Stimulated activated CD4-positive, alpha-beta T cell treated with anti-CD3 and anti-CD28 coated beads, TNF-alpha, amount 100 ng/mL, for 48 hours (primary cell): Measurements from ENCODE around the gene HNRNPA0.

Source experiments
- DNase-seq, 3 donors: peaks; one replicate each; pipeline ENCODE4 v3.0.0-alpha.2; 2020; ENCODE audit warnings: low read depth in 3 of 3

HNRNPA0 gene

DNA sequence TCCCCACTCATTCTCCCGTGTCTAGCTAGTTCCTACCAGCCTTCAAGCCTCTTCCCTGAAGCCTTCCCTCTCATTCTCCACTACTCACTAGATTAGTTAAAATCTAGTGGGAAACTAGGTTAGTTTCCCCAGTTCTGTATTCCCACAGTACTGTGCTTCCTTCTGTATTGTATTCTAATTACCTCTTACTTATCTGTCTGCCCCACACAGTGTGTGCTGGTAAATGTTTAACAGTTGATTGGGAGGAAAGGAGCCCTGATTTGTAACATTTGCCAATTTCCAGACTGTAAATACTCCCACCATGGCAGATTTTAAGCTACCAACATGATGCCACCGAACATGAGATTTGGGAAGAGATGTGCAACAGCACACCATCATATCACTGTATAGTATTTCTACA is 26.5 kb downstream of the HNRNPA0 start:
- no peak for DNase-seq

GRCh38 chr5:137724251-137724650 is 29.9 kb downstream of the HNRNPA0 start:
- DNase-seq: no peak

- DNase-seq: no peak
Observed at GRCh38 chr5:137718611-137719010, 35.6 kb downstream of the HNRNPA0 start.

GRCh38 chr5:137716337-137716736 is 37.8 kb downstream of the HNRNPA0 start:
- no peak for DNase-seq

DNA sequence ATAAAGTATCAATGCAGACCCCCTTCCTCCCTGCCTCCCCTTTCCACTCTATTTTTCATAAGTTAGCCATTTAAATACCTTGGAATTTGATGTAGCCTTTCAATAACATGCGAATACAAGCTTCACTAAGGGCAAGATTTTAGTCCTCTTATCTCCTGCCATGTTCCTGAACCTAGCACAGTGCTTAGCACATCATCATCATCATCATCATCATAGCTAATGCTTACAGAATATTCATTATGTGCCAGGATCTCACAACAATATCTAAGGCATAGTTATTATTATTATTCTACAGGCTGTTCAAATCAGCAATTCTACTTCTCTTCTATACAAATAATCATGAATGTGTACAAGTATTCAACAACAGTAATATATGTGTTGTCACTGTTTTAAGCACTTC is 38.7 kb downstream of the HNRNPA0 start:
- no peak for DNase-seq

GRCh38 chr5:137714946-137715345 is 39.2 kb downstream of the HNRNPA0 start:
- DNase-seq: no peak

GRCh38 chr5:137714494-137714893 is 39.7 kb downstream of the HNRNPA0 start:
- no peak for DNase-seq

DNA sequence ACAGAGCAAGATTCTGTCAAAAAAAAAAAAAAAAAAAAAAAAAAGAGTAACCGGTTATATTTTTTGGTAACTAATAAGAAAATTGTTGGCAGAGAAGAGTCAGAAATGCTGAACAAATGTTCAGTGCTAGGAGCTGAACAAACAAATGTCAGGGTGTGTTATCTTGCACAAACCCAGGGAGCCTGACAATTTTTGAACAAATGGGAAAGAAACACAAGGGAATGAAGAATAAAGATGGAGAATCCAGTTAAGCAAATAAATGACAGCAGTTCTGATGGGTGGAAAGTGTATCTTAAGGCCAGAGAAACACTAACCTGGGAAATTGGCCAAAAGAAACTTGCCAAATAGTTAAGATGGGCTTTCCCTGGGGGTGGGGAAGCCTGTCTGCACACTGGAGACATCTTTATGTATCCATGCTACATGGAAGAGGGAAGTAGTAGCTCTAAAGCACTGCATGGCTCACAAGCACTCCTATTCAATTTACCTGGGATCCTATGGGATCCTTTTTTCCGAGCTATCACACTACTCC is 42.0 kb downstream of the HNRNPA0 start:
- no peak for DNase-seq

DNA sequence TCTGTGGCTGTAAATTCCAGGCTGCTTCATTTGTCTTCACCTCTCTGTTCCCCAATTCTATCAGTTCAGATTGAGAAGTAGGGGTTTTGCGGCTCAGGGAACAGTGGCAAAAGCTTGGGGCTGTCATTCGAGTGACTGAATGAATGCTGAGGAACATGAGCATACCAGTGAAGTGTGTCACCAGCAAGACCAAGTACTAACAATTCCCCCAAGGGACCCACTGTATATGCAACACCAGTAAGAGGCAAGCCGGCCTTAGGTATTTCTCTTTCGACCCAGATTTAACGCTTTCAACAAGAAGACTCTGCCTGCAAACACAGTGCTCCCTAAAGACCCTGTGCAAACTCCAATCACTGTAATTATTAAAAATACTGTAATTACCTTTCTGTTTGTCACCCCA is 44.1 kb downstream of the HNRNPA0 start:
- DNase-seq: no peak

DNA sequence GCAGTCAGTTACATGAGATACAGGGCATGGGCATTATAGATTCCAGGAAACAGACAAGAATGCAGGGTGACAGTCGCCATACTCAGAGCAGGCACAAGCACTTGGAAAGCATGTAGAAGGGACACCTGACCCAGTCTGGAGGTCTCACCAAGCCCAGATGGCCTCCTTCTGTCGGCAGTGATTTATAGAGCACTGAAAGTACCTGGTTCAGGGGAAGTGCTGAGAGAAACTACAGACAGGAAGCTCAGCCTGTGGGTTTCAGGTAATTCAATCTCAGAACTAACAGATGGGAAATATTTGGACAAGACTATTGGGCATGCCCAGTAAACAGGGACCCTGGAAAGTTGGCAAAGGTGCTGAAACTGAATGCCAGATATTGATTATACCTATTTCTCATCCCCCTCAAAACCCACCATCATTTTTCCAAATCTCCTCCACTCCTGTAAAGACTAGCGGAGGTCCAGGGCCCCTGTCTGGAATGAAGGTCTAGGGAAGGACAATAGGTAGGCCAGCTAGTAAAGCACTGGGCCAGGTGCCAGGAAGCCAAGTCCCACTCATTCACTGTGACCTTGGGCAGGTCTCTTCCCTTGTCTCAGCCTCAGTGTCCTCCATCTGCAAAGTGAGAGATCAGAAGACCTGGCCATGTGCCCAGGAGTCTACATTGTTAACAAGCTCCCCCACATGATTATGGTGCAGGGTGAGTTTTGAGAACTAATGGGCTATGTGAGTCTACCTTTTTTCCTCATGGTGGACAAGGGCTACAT is 45.2 kb downstream of the HNRNPA0 start:
- DNase-seq: no peak

DNA sequence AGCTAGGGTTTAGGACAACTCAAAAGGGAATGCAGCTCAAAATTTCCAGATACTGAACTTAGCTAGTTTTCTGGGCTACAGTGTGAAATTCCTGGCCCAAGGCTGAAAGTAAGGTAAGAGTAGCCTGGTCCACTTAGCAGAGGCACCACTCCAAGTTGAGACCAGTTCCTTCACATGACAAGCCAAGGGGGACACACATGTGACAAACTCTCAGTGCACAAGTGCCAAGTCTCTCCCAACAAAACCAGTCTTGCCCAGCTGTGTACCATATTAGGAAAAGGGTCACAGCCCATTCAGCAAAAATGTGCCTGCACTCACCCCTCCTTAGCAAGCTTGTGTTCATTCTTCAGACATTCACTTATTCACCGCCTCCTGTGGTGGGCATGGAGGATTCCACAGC is 46.1 kb downstream of the HNRNPA0 start:
- no peak for DNase-seq

GRCh38 chr5:137706841-137707240 is 47.3 kb downstream of the HNRNPA0 start:
- DNase-seq: no peak

GRCh38 chr5:137705106-137705505 is 49.1 kb downstream of the HNRNPA0 start:
- no peak for DNase-seq

DNA sequence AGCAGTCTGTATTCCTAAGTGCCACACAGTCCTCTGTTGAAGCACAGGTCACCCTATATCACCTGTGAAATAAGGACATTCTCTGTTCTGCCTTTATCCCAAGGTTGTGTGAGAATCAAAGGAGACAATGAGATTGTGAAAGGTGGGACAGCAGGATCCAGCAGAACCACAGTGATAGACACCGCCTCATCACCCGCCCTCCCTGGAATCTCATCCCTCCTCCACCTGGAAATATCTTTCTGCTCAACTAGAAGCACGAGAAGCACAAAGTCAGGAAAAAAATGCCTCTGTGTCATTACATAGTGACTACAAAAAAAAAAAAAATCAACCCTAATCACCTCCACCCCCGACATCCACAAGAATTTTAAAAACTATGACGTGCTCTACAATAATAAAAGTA is 50.6 kb downstream of the HNRNPA0 start:
- no peak for DNase-seq

DNA sequence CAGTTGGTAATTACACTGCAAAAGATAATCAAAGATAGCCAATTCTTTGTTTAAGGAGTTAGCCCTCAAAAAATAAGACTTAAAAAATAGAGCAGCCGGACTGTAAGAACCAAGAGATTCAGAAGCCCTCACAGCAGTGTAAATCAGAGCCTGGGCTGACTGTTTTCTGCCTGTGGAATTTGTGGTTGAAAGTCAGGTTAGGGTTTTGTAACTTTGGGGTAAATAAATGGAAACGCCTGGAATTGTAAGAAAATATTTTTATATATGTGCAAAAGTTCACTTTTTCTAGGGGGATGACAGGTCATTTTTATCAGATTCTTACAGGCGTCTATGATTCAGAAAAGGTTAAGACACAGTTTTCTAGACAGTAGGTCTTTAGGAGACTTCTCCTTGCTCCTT is 53.9 kb downstream of the HNRNPA0 start:
- DNase-seq: no peak

DNA sequence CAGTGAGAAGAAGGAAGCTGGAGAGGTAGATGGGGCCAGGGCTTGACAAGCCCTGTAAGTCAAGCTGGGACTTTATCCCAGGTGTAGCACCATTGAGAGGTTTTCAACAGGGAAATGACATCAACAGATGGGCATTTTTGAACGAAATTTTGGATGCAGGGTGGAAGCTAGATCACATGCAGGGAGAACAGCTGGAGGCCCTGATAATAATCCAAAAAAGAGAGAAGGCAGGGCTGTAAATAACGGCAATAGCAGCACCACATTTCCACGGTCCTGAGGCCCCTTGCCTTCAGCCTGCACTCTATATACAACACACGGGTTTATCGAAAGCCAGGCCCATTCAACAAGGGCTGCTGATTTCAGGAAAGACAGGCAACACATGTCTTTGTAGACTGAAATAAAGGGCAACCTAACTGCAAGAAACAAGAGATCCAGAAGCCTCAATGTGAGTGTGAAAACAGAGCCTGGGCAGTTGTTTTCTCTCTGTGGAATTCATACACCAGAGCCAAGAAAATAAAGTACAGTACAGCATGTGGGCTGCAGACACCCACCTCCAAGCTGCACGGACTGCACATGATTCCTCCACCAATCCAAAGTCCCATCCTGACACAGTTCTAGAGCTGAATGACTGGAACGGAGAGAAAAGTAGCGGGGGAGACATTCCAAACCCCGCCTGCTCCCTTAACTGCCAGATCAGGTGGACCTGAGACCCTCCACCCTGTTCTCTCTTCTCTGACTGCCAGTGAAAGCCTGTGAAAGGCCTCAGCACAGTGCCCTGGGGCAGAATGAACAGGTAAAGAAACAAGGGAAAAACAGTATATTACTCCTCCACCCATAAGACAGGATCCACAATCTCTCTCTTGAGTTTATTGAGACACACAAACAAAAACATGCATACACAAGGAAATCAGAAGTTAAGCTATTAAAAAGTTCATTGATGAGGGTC is 54.6 kb downstream of the HNRNPA0 start:
- DNase-seq: no peak

DNA sequence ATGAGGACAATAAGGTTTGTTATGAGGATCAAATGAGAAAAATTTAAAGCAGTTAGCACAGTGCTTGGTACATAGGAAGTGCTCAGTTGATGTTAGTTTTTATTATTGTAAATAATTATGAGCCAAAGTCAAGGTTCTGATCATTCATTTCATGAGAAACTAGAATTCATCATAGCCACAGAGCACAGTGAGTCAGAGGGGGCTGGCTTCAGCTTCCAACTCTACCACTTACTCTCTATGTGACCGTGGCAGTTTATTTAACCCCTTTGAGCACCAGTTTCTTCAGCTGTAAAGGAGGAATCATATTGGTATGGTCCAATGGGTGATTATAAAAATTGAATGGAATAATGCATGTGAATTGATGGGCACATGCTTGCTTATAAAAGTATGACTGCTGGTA is 57.7 kb downstream of the HNRNPA0 start:
- peak in 2 of 3 donors; percentile 27 to 30 for DNase-seq

- no peak for DNase-seq
Observed at GRCh38 chr5:137695651-137696428, 58.3 kb downstream of the HNRNPA0 start.
